ENCODE data around the gene BET1.

BET1 gene

GRCh38 chr7:94012746-94013145 is 8.6 kb upstream of the BET1 start:
- no peak for DNase-seq (ENCODE audit: low read depth in 4 of 4, low spot score in 1 of 4)

- DNase-seq (ENCODE audit: low read depth in 4 of 4, low spot score in 1 of 4), result no peak
Measured at GRCh38 chr7:94011714-94012353, 7.7 kb upstream of the BET1 start.

GRCh38 chr7:94008537-94008936 is 4.4 kb upstream of the BET1 start:
- no peak for DNase-seq (ENCODE audit: low read depth in 4 of 4, low spot score in 1 of 4)

GRCh38 chr7:94005753-94006152 is 1.6 kb upstream of the BET1 start:
- no peak for DNase-seq (ENCODE audit: low read depth in 4 of 4, low spot score in 1 of 4)

GRCh38 chr7:94003446-94004023 is 620 bp downstream of the BET1 start:
- no peak for DNase-seq (ENCODE audit: low read depth in 4 of 4, low spot score in 1 of 4)

GRCh38 chr7:94001396-94001795 is 2.8 kb downstream of the BET1 start:
- DNase-seq (ENCODE audit: low read depth in 4 of 4, low spot score in 1 of 4), result no peak

GRCh38 chr7:93997868-93998267 is 6.3 kb downstream of the BET1 start:
- DNase-seq (ENCODE audit: low read depth in 4 of 4, low spot score in 1 of 4), result no peak

GRCh38 chr7:93992421-93993110 is 11.6 kb downstream of the BET1 start:
- no peak for DNase-seq (ENCODE audit: low read depth in 4 of 4, low spot score in 1 of 4)

- no peak for DNase-seq (ENCODE audit: low read depth in 4 of 4, low spot score in 1 of 4)
Measured at GRCh38 chr7:93987297-93987696, 16.9 kb downstream of the BET1 start.

- DNase-seq (ENCODE audit: low read depth in 4 of 4, low spot score in 1 of 4), result no peak
Measured at GRCh38 chr7:93985101-93985500, 19.1 kb downstream of the BET1 start.

- no peak for DNase-seq (ENCODE audit: low read depth in 4 of 4, low spot score in 1 of 4)
Measured at GRCh38 chr7:93984024-93984423, 20.1 kb downstream of the BET1 start.

- DNase-seq (ENCODE audit: low read depth in 4 of 4, low spot score in 1 of 4), result no peak
Measured at GRCh38 chr7:93981480-93981874, 22.7 kb downstream of the BET1 start.

GRCh38 chr7:93980744-93981479 is 23.2 kb downstream of the BET1 start:
- DNase-seq (ENCODE audit: low read depth in 4 of 4, low spot score in 1 of 4), result no peak

GRCh38 chr7:93977211-93977950 is 26.8 kb downstream of the BET1 start:
- no peak for DNase-seq (ENCODE audit: low read depth in 4 of 4, low spot score in 1 of 4)

- DNase-seq (ENCODE audit: low read depth in 4 of 4, low spot score in 1 of 4), result no peak
Measured at GRCh38 chr7:93973134-93973533, 31.0 kb downstream of the BET1 start.

- no peak for DNase-seq (ENCODE audit: low read depth in 4 of 4, low spot score in 1 of 4)
Measured at GRCh38 chr7:93972029-93972725, 32.0 kb downstream of the BET1 start.

GRCh38 chr7:93968911-93969620 is 35.1 kb downstream of the BET1 start:
- no peak for DNase-seq (ENCODE audit: low read depth in 4 of 4, low spot score in 1 of 4)

GRCh38 chr7:93964813-93965212 is 39.3 kb downstream of the BET1 start:
- DNase-seq (ENCODE audit: low read depth in 4 of 4, low spot score in 1 of 4), result no peak

- no peak for DNase-seq (ENCODE audit: low read depth in 4 of 4, low spot score in 1 of 4)
Measured at GRCh38 chr7:93964262-93964661, 39.9 kb downstream of the BET1 start.

- DNase-seq (ENCODE audit: low read depth in 4 of 4, low spot score in 1 of 4), result no peak
Measured at GRCh38 chr7:93960986-93961385, 43.2 kb downstream of the BET1 start.
